CD4-positive, alpha-beta T cell treated with Interleukin-1 beta for 1 hour (primary cell): ENCODE results near the gene MYBPC1.
"Not testable (repeated sequence)": the region's sequence is repeated elsewhere in the genome, so short reads cannot be mapped to it uniquely, and the experiment has no call there.

Experiments
- DNase-seq, 2 donors: peaks; one replicate each; pipeline ENCODE4 v3.0.0-alpha.2; 2020 to 2022

Gene MYBPC1, protein sequence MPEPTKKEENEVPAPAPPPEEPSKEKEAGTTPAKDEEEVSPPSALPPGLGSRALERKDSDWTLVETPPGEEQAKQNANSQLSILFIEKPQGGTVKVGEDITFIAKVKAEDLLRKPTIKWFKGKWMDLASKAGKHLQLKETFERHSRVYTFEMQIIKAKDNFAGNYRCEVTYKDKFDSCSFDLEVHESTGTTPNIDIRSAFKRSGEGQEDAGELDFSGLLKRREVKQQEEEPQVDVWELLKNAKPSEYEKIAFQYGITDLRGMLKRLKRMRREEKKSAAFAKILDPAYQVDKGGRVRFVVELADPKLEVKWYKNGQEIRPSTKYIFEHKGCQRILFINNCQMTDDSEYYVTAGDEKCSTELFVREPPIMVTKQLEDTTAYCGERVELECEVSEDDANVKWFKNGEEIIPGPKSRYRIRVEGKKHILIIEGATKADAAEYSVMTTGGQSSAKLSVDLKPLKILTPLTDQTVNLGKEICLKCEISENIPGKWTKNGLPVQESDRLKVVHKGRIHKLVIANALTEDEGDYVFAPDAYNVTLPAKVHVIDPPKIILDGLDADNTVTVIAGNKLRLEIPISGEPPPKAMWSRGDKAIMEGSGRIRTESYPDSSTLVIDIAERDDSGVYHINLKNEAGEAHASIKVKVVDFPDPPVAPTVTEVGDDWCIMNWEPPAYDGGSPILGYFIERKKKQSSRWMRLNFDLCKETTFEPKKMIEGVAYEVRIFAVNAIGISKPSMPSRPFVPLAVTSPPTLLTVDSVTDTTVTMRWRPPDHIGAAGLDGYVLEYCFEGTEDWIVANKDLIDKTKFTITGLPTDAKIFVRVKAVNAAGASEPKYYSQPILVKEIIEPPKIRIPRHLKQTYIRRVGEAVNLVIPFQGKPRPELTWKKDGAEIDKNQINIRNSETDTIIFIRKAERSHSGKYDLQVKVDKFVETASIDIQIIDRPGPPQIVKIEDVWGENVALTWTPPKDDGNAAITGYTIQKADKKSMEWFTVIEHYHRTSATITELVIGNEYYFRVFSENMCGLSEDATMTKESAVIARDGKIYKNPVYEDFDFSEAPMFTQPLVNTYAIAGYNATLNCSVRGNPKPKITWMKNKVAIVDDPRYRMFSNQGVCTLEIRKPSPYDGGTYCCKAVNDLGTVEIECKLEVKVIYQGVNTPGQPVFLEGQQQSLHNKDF

DNA sequence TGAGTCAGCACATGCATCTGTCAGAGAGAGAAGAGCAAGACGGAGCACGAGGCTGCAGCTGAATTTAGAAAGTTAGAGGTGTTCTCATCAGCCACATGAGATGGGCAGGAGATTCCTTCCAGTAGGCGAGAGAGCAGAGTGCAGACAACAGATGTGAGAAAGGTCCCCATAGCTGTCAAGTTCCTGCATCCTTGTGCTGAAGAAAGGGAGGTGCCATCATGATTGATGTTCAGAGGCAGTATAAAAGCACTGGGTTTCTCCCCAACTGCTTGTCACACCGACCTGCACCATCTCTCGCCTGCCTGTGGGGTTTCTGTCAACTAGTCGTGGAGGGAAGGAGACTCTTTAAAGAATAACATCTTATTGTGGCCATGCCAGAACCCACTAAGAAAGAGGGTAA is at the start of gene MYBPC1:
Gene MYBPC1, plus strand, starts transcription at position 272 of the 400 bp plus-strand sequence. Its CDS starts 100 bp downstream, at position 372.
- no peak for DNase-seq

DNA sequence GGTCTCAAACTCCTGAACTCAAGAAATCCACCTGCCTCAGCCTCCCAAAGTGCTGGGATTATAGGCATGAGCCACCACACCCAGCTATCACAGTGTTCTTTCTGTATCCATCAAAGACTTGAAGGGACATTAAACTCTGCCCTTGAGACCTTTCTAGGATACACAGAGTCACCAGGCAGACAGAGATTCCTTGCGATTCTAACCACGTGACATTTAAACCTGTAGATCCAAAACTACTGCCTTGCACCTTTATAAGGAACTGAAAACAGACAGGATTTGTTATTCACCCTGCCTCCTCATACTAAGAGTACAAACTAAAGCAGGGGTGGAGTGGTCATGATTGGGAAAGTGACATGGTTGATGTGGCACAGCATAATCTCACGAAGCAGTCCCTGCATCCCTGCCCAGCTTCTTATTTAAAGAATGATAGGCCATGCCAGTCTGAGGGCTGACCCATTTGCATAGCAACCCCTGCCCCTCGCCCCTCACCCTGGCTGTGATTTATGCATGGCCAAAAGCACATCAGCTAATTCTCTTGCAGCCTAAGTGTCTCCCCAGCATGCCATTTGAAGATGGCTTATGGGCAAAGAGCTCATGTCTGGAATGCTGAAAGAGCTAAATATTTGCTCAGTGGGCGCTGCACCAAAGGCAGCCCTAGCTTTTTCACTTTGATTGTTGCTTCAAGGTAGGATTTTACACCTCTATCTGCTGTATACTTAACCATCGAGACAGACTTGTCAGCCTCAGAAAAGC is 43.2 kb upstream of the MYBPC1 start:
- no peak for DNase-seq

- DNase-seq = no peak
Measured at GRCh38 chr12:101552277-101552676, 42.5 kb upstream of the MYBPC1 start.

DNA sequence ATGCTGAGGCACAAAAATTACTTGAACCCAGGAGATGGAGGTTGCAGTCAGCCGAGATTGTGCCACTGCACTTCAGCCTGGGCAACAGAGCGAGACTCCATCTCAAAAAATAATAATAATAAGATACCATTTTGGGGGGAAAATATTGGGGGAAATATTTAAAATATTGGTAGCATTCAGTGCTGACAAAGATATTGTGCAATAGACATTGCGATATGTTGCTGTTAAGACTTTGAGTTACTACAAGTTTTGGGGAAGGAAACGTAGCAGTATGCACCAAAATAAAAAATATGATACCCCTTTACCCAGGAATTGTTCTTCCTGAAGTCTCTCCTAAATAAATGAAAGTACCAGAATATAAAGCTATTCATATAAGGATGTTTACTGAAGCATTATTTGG is 37.7 kb upstream of the MYBPC1 start:
- DNase-seq = no peak

GRCh38 chr12:101558726-101559125 is 36.0 kb upstream of the MYBPC1 start:
- DNase-seq = not testable (repeated sequence)

DNA sequence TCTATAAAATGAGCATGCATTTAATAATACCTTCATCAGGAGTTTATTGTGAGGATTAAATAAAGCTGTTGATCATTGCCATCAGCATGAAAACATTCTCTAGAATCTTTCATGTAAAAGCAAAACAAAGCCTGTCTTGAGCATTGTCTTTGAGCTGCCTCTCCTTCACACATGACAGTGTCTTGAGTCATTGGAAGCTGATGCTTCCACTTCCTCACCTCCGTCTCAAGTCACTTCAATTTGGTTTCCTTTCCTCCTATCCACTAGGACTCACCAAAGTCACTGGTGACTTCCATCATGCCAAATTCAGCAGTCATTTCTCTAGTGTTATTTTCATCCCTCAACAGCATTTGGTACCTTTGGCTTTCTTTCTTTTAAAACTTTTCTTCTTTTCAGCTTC is 31.6 kb upstream of the MYBPC1 start:
- DNase-seq = no peak

DNA sequence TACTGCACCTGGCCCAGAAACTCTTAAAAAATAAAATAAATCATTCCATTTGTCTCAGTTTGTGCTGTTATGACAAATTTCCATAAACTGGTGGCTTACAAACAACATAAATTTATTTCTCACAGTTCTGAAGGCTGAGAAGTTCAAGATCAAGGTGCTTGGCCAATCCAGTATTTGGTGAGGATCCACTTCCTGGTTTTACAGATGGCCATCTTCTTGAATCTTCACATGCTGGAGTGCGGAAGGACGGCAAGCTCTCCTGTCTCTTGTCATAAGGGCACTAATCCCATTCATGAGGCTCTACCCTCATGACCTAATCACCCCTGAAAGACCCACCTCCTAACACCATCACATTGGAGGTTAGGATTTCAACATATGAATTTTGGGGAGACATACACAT is 29.9 kb upstream of the MYBPC1 start:
- no peak for DNase-seq

DNA sequence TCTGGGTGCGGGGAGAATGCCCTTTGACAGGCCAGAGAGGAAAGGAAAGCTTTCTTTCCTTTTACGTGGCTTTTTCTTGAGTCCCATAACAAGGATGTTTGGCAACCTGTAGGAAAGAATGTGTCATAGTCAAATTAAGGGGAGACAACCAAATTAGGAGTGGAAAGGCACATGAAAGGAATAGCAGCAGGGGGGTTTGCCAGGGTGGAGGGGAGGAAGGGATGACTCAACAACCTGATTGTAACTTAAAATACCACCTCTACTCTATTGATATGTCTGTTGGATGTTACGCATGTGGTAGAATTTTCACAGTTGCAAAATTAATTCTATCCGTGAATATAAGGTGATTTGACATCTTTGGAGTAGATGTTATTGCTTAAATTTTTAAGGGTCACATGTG is 28.5 kb upstream of the MYBPC1 start:
- no peak for DNase-seq

- no peak for DNase-seq
Measured at GRCh38 chr12:101567918-101568317, 26.9 kb upstream of the MYBPC1 start.

- no peak for DNase-seq
Measured at GRCh38 chr12:101570047-101570446, 24.7 kb upstream of the MYBPC1 start.

DNA sequence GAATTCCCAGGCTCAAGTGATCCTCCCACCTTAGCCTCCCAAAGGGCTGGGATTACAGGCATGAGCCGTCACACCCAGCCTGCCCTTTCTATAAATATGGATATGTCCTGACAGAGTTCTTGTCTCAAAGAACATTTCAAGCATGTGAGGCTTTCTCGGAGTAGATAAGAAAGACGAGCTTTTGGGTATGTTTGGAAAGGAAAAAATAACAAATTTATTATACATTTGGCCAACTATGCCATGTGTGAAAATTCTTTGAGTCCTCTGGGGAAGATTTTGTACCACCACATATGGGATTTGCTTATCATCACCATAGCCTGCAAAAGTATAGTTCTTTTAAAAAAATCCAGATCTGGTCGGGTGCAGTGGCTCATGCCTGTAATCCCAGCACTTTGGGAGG is 23.7 kb upstream of the MYBPC1 start:
- no peak for DNase-seq

DNA sequence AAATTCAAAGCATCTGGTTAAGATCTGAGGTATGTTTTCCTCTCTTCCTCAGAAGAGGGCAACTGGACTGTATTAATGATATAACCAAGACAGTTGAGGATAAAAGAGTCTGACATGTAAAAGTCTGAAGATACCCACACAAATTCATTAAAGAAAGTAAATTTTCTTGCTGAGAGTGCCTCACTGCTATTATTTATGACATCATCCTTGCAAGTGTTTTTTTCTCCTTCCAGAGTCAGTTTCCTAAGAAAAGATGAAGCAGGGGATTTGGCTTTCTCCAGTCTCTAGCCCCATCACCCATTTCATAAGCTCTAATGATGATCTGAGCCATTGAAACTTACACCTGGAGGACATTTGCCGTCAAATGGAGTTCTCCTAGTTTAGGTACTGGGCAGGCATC is 21.0 kb upstream of the MYBPC1 start:
- no peak for DNase-seq

DNA sequence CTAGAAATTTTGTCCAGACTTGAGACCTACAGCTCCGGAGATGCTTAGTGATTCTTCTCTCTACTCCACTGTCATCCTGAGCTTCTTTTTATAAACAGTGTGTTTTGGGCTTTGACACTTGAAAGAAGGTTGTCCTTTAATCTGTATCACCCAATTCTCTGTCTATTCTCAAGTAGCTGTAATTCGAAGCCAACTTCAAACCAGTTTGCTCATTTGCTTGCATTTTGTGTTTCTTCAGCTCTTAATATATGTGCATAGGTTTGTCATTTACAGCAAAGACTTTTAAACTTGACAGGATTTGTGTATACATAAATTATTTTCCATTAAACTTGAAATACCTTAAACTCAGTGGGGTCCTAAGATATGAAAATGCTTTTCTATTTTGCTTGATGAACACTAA is 16.4 kb upstream of the MYBPC1 start:
- no peak for DNase-seq

DNA sequence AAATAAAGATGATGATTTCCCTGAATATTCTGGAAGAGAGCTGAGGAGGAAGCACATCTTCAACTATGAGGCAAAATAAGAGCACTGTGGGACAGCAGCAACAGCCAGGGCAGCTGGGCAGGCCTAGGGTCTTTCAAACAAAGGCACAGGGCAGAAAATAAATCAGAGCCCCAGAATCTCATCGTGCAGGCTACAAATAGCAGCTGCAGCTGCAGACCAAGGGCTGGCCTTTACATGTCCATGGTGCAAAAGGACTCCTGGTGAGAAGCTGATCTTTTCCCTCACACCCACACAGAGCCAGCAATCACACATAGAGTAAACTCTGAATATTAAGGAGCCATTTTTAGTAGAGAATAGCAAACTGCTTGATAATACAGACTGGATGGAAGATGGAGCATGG is 13.6 kb upstream of the MYBPC1 start:
- no peak for DNase-seq

- DNase-seq = no peak
Measured at GRCh38 chr12:101582937-101583336, 11.8 kb upstream of the MYBPC1 start.

- no peak for DNase-seq
Measured at GRCh38 chr12:101590383-101590782, 4.4 kb upstream of the MYBPC1 start.

DNA sequence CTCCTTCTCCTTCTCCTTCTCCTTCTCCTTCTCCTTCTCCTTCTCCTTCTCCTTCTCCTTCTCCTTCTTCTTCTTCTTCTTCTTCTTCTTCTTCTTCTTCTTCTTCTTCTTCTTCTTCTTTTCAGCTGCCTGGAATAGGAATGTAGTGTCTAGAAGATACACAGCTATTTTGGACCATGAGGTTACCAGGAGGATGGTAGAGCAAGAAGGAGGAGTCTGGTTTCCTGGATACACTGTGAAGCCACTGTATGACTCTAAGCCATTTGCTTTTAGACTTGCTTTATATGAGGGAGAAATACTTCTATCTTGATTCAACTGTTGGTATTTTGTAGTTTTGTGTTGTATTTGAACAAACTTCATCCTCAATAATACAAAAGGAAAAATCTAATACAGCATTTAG is 3.0 kb upstream of the MYBPC1 start:
- DNase-seq = no peak

GRCh38 chr12:101592448-101592847 is 2.3 kb upstream of the MYBPC1 start:
- no peak for DNase-seq

- DNase-seq = no peak
Measured at GRCh38 chr12:101592921-101593320, 1.9 kb upstream of the MYBPC1 start.

GRCh38 chr12:101596172-101596571 is 1.4 kb downstream of the MYBPC1 start:
- DNase-seq = no peak

DNA sequence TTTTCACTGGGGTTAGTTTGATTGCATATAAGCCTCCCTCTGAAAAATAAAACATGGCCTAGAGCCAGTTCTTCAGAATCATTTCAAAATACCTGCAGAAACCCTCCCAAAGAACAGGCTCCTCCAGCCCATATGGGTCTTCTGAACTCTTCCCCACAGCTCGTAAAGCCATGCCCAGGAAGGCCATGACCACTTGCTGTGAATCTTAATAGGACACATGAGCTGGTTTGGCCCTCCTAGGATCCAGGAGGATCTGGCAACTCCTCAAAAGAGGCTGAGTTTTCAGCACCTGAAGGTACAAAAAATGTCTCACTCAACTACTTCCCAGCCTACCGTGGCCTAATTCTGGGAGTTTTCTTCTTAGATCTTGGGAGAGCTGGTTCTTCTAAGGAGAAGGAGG is 2.4 kb downstream of the MYBPC1 start:
- no peak for DNase-seq

GRCh38 chr12:101598483-101598882 is 3.7 kb downstream of the MYBPC1 start:
- DNase-seq = no peak

DNA sequence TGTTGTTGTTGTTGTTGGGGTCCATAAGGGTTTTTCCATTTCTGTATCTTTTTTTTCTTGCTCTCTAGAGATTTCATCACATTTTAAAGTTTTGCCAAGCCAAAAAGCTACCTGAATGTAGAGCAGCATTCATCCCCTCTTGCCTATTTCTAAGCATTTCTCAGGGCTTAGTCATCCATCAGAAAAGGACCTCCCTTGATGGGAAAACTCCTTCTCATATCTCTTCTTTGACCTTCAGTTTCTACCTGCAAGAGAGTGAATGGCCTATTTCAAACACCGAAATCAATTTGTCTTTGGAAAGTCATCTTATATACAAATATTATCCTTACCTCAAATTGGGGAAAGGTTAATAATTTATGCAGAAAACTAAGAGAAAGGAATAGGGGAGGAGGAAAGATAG is 4.5 kb downstream of the MYBPC1 start:
- DNase-seq = no peak
